A673 (cell line): ENCODE measurements around the gene TMEM170B.

Experiments
- EZH2 ChIP-seq: fragments of 200-600 bp; sonication (generic); IDR thresholded peaks from 2 replicates; pipeline ENCODE4 v1.6.1; 2017; ENCODE audit warnings: borderline replicate concordance, low read depth, mild to moderate bottlenecking, mixed read lengths, antibody characterized with exemption, low read length; ENCODE audit not compliant: poor library complexity, severe bottlenecking
- TF ChIP-seq, protein P1 (sequence below): fragments of 300-800, 200-600 bp; sonication (generic); conservative IDR thresholded peaks from 2 replicates; pipeline ENCODE4 v1.5.1; 2017; ENCODE audit warnings: low read depth, mild to moderate bottlenecking, antibody characterized with exemption, low read length, moderate library complexity, mixed read lengths

DNA sequence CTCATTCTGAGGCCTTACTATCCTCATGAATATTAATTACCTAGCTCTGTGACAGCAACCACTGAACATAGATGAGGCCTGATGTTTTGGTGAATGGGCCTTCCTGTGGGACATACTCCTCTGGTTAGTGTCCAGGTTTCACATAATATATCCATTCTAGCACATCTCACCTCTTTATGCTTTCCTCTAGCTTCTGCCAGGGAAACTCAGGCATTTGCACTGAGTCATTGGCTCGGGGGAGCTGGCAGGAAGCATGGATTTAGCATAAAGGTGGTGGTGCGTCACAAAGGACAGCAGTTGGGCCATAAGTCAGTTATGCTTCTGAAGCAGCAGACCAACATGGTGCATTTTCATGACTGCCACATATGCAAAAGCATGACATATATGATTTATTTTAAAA lies 37.5 kb upstream of the TMEM170B start:
- TF ChIP-seq, protein P1, sequence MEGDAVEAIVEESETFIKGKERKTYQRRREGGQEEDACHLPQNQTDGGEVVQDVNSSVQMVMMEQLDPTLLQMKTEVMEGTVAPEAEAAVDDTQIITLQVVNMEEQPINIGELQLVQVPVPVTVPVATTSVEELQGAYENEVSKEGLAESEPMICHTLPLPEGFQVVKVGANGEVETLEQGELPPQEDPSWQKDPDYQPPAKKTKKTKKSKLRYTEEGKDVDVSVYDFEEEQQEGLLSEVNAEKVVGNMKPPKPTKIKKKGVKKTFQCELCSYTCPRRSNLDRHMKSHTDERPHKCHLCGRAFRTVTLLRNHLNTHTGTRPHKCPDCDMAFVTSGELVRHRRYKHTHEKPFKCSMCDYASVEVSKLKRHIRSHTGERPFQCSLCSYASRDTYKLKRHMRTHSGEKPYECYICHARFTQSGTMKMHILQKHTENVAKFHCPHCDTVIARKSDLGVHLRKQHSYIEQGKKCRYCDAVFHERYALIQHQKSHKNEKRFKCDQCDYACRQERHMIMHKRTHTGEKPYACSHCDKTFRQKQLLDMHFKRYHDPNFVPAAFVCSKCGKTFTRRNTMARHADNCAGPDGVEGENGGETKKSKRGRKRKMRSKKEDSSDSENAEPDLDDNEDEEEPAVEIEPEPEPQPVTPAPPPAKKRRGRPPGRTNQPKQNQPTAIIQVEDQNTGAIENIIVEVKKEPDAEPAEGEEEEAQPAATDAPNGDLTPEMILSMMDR, result no peak
- TF ChIP-seq EZH2, result no peak
